Measurements from ENCODE around the gene JARID2.

GRCh38 chr6:15533379-15534026 is 287.6 kb downstream of the JARID2 start:
- TF ChIP-seq POLR2AphosphoS5 (IDR thresholded peaks at IDR 0.05; ENCODE audit: low read depth, low read length) (no peak), SIN3A (IDR thresholded peaks at IDR 0.05; ENCODE audit: borderline replicate concordance, insufficient read depth, low read length) (no peak), REST (IDR thresholded peaks at IDR 0.05; ENCODE audit: insufficient read depth in 1 of 2, low read depth in 2 of 2, low read length in 2 of 2) (no peak), TAF1 (IDR thresholded peaks at IDR 0.05; ENCODE audit: borderline replicate concordance, insufficient read depth, low read length) (no peak), FOXP2 (optimal IDR thresholded peaks at IDR 0.05; ENCODE audit: borderline replicate concordance, extremely low read depth, extremely low read length, insufficient read depth) (no peak)
